ENCODE measurements around the gene JMJD8. TPM values are rescaled to one million over a fixed set of nuclear protein-coding genes. Genes with fewer than 3 reads are reported as not detected.
A peak's percentile ranks its signal among the peaks of the same experiment; 100 is the strongest.

Gene JMJD8
- total RNA-seq, 1 donor, result 48.5 TPM

- peak within 1 kb of the TSS; percentile 37 for H3K27ac ChIP-seq (ENCODE audit: low read depth, low read length)
- no peaks in the 10 kb centered on the region for H3K36me3 ChIP-seq (ENCODE audit: insufficient read depth, low read length)
- H3K4me1 ChIP-seq (ENCODE audit: insufficient read depth, low read length), result peaks cover 15% of the 10 kb centered on the region
- peak within 1 kb of the TSS; percentile 84 for H3K4me3 ChIP-seq (ENCODE audit: insufficient read depth, low read length)
- no peaks in the 10 kb centered on the region for H3K9me3 ChIP-seq (ENCODE audit: low read depth, low read length)
- H3K79me2 ChIP-seq (ENCODE audit: insufficient read depth, low read length), result peaks cover 5% of the 10 kb centered on the region
- no peak for TF ChIP-seq CTCF (IDR thresholded peaks at IDR 0.05; ENCODE audit: extremely low read depth, low read depth, low read length)
- H2AFZ ChIP-seq (ENCODE audit: low read length), result peak within 1 kb of the TSS; percentile 76
- H4K20me1 ChIP-seq (ENCODE audit: insufficient read depth, low read length), result peaks cover 12% of the 10 kb centered on the region
- no peaks in the 10 kb centered on the region for H3K27me3 ChIP-seq (ENCODE audit: insufficient read depth, low read length)
- peak; percentile 100 for DNase-seq (ENCODE audit: insufficient read length, low spot score, missing footprints)
- H3K4me2 ChIP-seq (ENCODE audit: insufficient read depth, low read length), result peak within 1 kb of the TSS; percentile 87
Observed at GRCh38 chr16:720990-721764, 37.0 kb upstream of the JMJD8 start, which contains the start of gene ANTKMT. TSS of gene ANTKMT (plus strand) at chr16:721146. CDS start at chr16:721275, 129 bp downstream.

GRCh38 chr16:720447-720989, 36.4 kb upstream of the JMJD8 start:
- Histone ChIP-seq H3K4me2 (ENCODE audit: insufficient read depth, low read length) (peak overlapping the region; percentile 87), H2AFZ (ENCODE audit: low read length) (peak overlapping the region; percentile 76), H4K20me1 (ENCODE audit: insufficient read depth, low read length) (peaks cover 12% of the 10 kb centered on the region), H3K9me3 (ENCODE audit: low read depth, low read length) (no peaks in the 10 kb centered on the region), H3K79me2 (ENCODE audit: insufficient read depth, low read length) (peaks cover 6% of the 10 kb centered on the region), H3K27ac (ENCODE audit: low read depth, low read length) (peak overlapping the region; percentile 37), H3K36me3 (ENCODE audit: insufficient read depth, low read length) (no peaks in the 10 kb centered on the region), H3K4me1 (ENCODE audit: insufficient read depth, low read length) (peaks cover 20% of the 10 kb centered on the region), H3K27me3 (ENCODE audit: insufficient read depth, low read length) (no peaks in the 10 kb centered on the region), H3K4me3 (ENCODE audit: insufficient read depth, low read length) (peak overlapping the region; percentile 84)
- TF ChIP-seq CTCF (IDR thresholded peaks at IDR 0.05; ENCODE audit: extremely low read depth, low read depth, low read length), result peak; percentile 16
- peak; percentile 99 for DNase-seq (ENCODE audit: insufficient read length, low spot score, missing footprints)

- peaks cover 6% of the 10 kb centered on the region for H3K79me2 ChIP-seq (ENCODE audit: insufficient read depth, low read length)
- H3K36me3 ChIP-seq (ENCODE audit: insufficient read depth, low read length), result no peaks in the 10 kb centered on the region
- no peak for DNase-seq (ENCODE audit: insufficient read length, low spot score, missing footprints)
- peak overlapping the region; percentile 84 for H3K4me3 ChIP-seq (ENCODE audit: insufficient read depth, low read length)
- H4K20me1 ChIP-seq (ENCODE audit: insufficient read depth, low read length), result peaks cover 12% of the 10 kb centered on the region
- H3K9me3 ChIP-seq (ENCODE audit: low read depth, low read length), result no peaks in the 10 kb centered on the region
- TF ChIP-seq CTCF (IDR thresholded peaks at IDR 0.05; ENCODE audit: extremely low read depth, low read depth, low read length), result no peak
- H3K4me2 ChIP-seq (ENCODE audit: insufficient read depth, low read length), result peak overlapping the region; percentile 87
- H2AFZ ChIP-seq (ENCODE audit: low read length), result no peak overlapping the region
- H3K27me3 ChIP-seq (ENCODE audit: insufficient read depth, low read length), result no peaks in the 10 kb centered on the region
- H3K27ac ChIP-seq (ENCODE audit: low read depth, low read length), result peak overlapping the region; percentile 37
- H3K4me1 ChIP-seq (ENCODE audit: insufficient read depth, low read length), result peaks cover 20% of the 10 kb centered on the region
Observed at GRCh38 chr16:719815-720446, 35.8 kb upstream of the JMJD8 start.

- no peaks in the 10 kb centered on the region for H3K36me3 ChIP-seq (ENCODE audit: insufficient read depth, low read length)
- no peak overlapping the region for H3K27ac ChIP-seq (ENCODE audit: low read depth, low read length)
- no peaks in the 10 kb centered on the region for H3K27me3 ChIP-seq (ENCODE audit: insufficient read depth, low read length)
- H3K79me2 ChIP-seq (ENCODE audit: insufficient read depth, low read length), result peaks cover 6% of the 10 kb centered on the region
- H4K20me1 ChIP-seq (ENCODE audit: insufficient read depth, low read length), result peaks cover 12% of the 10 kb centered on the region
- H3K4me3 ChIP-seq (ENCODE audit: insufficient read depth, low read length), result no peak overlapping the region
- H2AFZ ChIP-seq (ENCODE audit: low read length), result no peak overlapping the region
- TF ChIP-seq CTCF (IDR thresholded peaks at IDR 0.05; ENCODE audit: extremely low read depth, low read depth, low read length), result no peak
- DNase-seq (ENCODE audit: insufficient read length, low spot score, missing footprints), result no peak
- H3K9me3 ChIP-seq (ENCODE audit: low read depth, low read length), result no peaks in the 10 kb centered on the region
- H3K4me2 ChIP-seq (ENCODE audit: insufficient read depth, low read length), result no peak overlapping the region
- peaks cover 23% of the 10 kb centered on the region for H3K4me1 ChIP-seq (ENCODE audit: insufficient read depth, low read length)
Observed at GRCh38 chr16:718922-719321, 34.8 kb upstream of the JMJD8 start.
